ACC112 (cell line): ENCODE data around the gene OPN4.
A peak's percentile ranks its signal among the peaks of the same experiment; 100 is the strongest.

ENCODE experiments used
- H2AFZ ChIP-seq: fragments of 200-600 bp; sonication (generic); one replicate; pipeline ENCODE4 v1.6.0; 2017; ENCODE audit warnings: antibody characterized with exemption, low read length; ENCODE audit not compliant: unreplicated experiment
- H3K27ac ChIP-seq: fragments of 200-600 bp; sonication (generic); 2 replicates; pipeline ENCODE4 v1.5.1; 2014; ENCODE audit warnings: low read depth, mild to moderate bottlenecking, antibody characterized with exemption, low read length, moderate library complexity
- H3K27me3 ChIP-seq: fragments of 200-600 bp; sonication (generic); 2 replicates; pipeline ENCODE4 v1.6.1; 2014; ENCODE audit warnings: mild to moderate bottlenecking, antibody characterized with exemption, low read length, moderate library complexity, mixed read lengths; ENCODE audit not compliant: insufficient read depth
- H3K36me3 ChIP-seq: fragments of 200-600 bp; sonication (generic); 2 replicates; pipeline ENCODE4 v1.6.1; 2016; ENCODE audit warnings: mild to moderate bottlenecking, antibody characterized with exemption, low read length, moderate library complexity, mixed read lengths; ENCODE audit not compliant: insufficient read depth
- H3K4me1 ChIP-seq: fragments of 200-600 bp; sonication (generic); one replicate; pipeline ENCODE4 v1.6.1; 2016; ENCODE audit warnings: low read length, mixed read lengths; ENCODE audit not compliant: insufficient read depth, unreplicated experiment, control insufficient read depth
- H3K4me3 ChIP-seq: fragments of 200-600 bp; sonication (generic); 2 replicates; pipeline ENCODE4 v1.5.1; 2014; ENCODE audit warnings: mild to moderate bottlenecking, low read depth, low read length
- H3K79me2 ChIP-seq: fragments of 200-600 bp; sonication (generic); one replicate; pipeline ENCODE4 v1.6.0; 2016; ENCODE audit warnings: low read length; ENCODE audit not compliant: control insufficient read depth, unreplicated experiment, insufficient read depth

OPN4 gene

GRCh38 chr10:86681722-86682386 lies 27.5 kb downstream of the OPN4 start:
- Histone ChIP-seq H3K36me3 (no peaks in the 10 kb centered on the region), H3K79me2 (no peaks in the 10 kb centered on the region), H2AFZ (no peak overlapping the region), H3K27ac (no peak overlapping the region), H3K4me1 (no peaks in the 10 kb centered on the region), H3K27me3 (no peaks in the 10 kb centered on the region), H3K4me3 (no peak overlapping the region)

GRCh38 chr10:86682675-86683074 lies 28.3 kb downstream of the OPN4 start:
- no peak overlapping the region for H2AFZ ChIP-seq
- no peak overlapping the region for H3K4me3 ChIP-seq
- H3K79me2 ChIP-seq, result no peaks in the 10 kb centered on the region
- H3K36me3 ChIP-seq, result no peaks in the 10 kb centered on the region
- no peak overlapping the region for H3K27ac ChIP-seq
- no peaks in the 10 kb centered on the region for H3K27me3 ChIP-seq
- H3K4me1 ChIP-seq, result peaks cover under 1% of the 10 kb centered on the region

- Histone ChIP-seq H3K4me3 (no peak overlapping the region), H3K27me3 (no peaks in the 10 kb centered on the region), H3K4me1 (peaks cover 5% of the 10 kb centered on the region), H3K36me3 (no peaks in the 10 kb centered on the region), H2AFZ (no peak overlapping the region), H3K79me2 (no peaks in the 10 kb centered on the region), H3K27ac (no peak overlapping the region)
Measured at GRCh38 chr10:86684331-86685097, 30.2 kb downstream of the OPN4 start.

- Histone ChIP-seq H3K27me3 (no peaks in the 10 kb centered on the region), H3K79me2 (no peaks in the 10 kb centered on the region), H3K4me1 (peaks cover 5% of the 10 kb centered on the region), H2AFZ (no peak overlapping the region), H3K27ac (no peak overlapping the region), H3K36me3 (no peaks in the 10 kb centered on the region), H3K4me3 (no peak overlapping the region)
Measured at GRCh38 chr10:86685416-86685815, 31.1 kb downstream of the OPN4 start.

- Histone ChIP-seq H3K79me2 (no peaks in the 10 kb centered on the region), H3K27me3 (no peaks in the 10 kb centered on the region), H3K27ac (no peak overlapping the region), H3K4me1 (peaks cover 5% of the 10 kb centered on the region), H3K4me3 (no peak overlapping the region), H2AFZ (no peak overlapping the region), H3K36me3 (no peaks in the 10 kb centered on the region)
Measured at GRCh38 chr10:86685893-86686632, 31.7 kb downstream of the OPN4 start.

GRCh38 chr10:86686972-86687371 lies 32.6 kb downstream of the OPN4 start:
- H3K4me3 ChIP-seq, result no peak overlapping the region
- H3K27ac ChIP-seq, result no peak overlapping the region
- no peaks in the 10 kb centered on the region for H3K79me2 ChIP-seq
- no peak overlapping the region for H2AFZ ChIP-seq
- no peaks in the 10 kb centered on the region for H3K27me3 ChIP-seq
- H3K4me1 ChIP-seq, result peaks cover 5% of the 10 kb centered on the region
- no peaks in the 10 kb centered on the region for H3K36me3 ChIP-seq

GRCh38 chr10:86687750-86688149 lies 33.4 kb downstream of the OPN4 start:
- Histone ChIP-seq H3K4me3 (no peak overlapping the region), H3K79me2 (no peaks in the 10 kb centered on the region), H3K4me1 (peaks cover 5% of the 10 kb centered on the region), H3K36me3 (no peaks in the 10 kb centered on the region), H3K27me3 (no peaks in the 10 kb centered on the region), H3K27ac (no peak overlapping the region), H2AFZ (no peak overlapping the region)

GRCh38 chr10:86688398-86688921 lies 34.1 kb downstream of the OPN4 start:
- Histone ChIP-seq H3K27ac (no peak overlapping the region), H2AFZ (peak overlapping the region; percentile 66), H3K27me3 (no peaks in the 10 kb centered on the region), H3K36me3 (no peaks in the 10 kb centered on the region), H3K4me1 (peaks cover 5% of the 10 kb centered on the region), H3K4me3 (no peak overlapping the region), H3K79me2 (no peaks in the 10 kb centered on the region)

GRCh38 chr10:86689146-86689545 lies 34.8 kb downstream of the OPN4 start:
- H3K27ac ChIP-seq, result no peak overlapping the region
- no peaks in the 10 kb centered on the region for H3K79me2 ChIP-seq
- no peak overlapping the region for H3K4me3 ChIP-seq
- H2AFZ ChIP-seq, result no peak overlapping the region
- H3K27me3 ChIP-seq, result no peaks in the 10 kb centered on the region
- no peaks in the 10 kb centered on the region for H3K36me3 ChIP-seq
- H3K4me1 ChIP-seq, result peaks cover 5% of the 10 kb centered on the region

- Histone ChIP-seq H3K27me3 (no peaks in the 10 kb centered on the region), H2AFZ (no peak overlapping the region), H3K4me3 (no peak overlapping the region), H3K27ac (no peak overlapping the region), H3K36me3 (no peaks in the 10 kb centered on the region), H3K4me1 (peaks cover 5% of the 10 kb centered on the region), H3K79me2 (no peaks in the 10 kb centered on the region)
Measured at GRCh38 chr10:86690231-86690630, 35.9 kb downstream of the OPN4 start.
